Suprapubic skin (tissue), 3 donors: ENCODE measurements around the gene MYL5.

Experiments
- CTCF ChIP-seq, 2 donors: fragments of 200-600 bp in 1 of 2; fragments of 450-650 bp in 1 of 2; sonication (generic) in 1 of 2; IDR thresholded peaks; one replicate each; pipeline ENCODE4 v1.5.1; 2016 to 2019; ENCODE audit warnings: antibody characterized with exemption in 2 of 2, mild to moderate bottlenecking in 1 of 2, moderate library complexity in 1 of 2
- EP300 ChIP-seq: sonication (generic); formaldehyde crosslinking; IDR thresholded peaks from one replicate; pipeline ENCODE4 v1.6.1; 2017; ENCODE audit warnings: antibody characterized with exemption
- POLR2A ChIP-seq, 2 donors: fragments of 450-650 bp; IDR thresholded peaks; one replicate each; pipeline ENCODE4 v1.6.1; 2017; ENCODE audit warnings: antibody characterized with exemption in 2 of 2, mild to moderate bottlenecking in 2 of 2, moderate library complexity in 2 of 2

GRCh38 chr4:661231-661630 lies 13.1 kb upstream of the MYL5 start:
- TF ChIP-seq EP300 (no peak), CTCF (IDR thresholded peaks at IDR 0.05) (no peak), POLR2A (IDR thresholded peaks at IDR 0.05) (no peak)
